Measurements from ENCODE around the gene LRRC8D.

DNA sequence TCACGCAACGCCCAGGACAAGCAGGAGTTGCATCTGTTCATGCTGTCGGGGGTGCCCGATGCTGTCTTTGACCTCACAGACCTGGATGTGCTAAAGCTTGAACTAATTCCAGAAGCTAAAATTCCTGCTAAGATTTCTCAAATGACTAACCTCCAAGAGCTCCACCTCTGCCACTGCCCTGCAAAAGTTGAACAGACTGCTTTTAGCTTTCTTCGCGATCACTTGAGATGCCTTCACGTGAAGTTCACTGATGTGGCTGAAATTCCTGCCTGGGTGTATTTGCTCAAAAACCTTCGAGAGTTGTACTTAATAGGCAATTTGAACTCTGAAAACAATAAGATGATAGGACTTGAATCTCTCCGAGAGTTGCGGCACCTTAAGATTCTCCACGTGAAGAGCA is 113.6 kb downstream of the LRRC8D start:
- TF ChIP-seq, protein P1, sequence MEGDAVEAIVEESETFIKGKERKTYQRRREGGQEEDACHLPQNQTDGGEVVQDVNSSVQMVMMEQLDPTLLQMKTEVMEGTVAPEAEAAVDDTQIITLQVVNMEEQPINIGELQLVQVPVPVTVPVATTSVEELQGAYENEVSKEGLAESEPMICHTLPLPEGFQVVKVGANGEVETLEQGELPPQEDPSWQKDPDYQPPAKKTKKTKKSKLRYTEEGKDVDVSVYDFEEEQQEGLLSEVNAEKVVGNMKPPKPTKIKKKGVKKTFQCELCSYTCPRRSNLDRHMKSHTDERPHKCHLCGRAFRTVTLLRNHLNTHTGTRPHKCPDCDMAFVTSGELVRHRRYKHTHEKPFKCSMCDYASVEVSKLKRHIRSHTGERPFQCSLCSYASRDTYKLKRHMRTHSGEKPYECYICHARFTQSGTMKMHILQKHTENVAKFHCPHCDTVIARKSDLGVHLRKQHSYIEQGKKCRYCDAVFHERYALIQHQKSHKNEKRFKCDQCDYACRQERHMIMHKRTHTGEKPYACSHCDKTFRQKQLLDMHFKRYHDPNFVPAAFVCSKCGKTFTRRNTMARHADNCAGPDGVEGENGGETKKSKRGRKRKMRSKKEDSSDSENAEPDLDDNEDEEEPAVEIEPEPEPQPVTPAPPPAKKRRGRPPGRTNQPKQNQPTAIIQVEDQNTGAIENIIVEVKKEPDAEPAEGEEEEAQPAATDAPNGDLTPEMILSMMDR (IDR thresholded peaks at IDR 0.05), result no peak
- no peak for TF ChIP-seq POLR2A (IDR thresholded peaks at IDR 0.05)

All from stomach (tissue), 4 donors.